GM18870 (cell line): ENCODE results near the gene ANKRD33B.

Experiments
- ATAC-seq: cut with Tn5 transposase; IDR thresholded peaks from one replicate; pipeline ENCODE4 v1.9.1; 2021; ENCODE audit warnings: moderate library complexity; ENCODE audit not compliant: unreplicated experiment

Gene ANKRD33B

DNA sequence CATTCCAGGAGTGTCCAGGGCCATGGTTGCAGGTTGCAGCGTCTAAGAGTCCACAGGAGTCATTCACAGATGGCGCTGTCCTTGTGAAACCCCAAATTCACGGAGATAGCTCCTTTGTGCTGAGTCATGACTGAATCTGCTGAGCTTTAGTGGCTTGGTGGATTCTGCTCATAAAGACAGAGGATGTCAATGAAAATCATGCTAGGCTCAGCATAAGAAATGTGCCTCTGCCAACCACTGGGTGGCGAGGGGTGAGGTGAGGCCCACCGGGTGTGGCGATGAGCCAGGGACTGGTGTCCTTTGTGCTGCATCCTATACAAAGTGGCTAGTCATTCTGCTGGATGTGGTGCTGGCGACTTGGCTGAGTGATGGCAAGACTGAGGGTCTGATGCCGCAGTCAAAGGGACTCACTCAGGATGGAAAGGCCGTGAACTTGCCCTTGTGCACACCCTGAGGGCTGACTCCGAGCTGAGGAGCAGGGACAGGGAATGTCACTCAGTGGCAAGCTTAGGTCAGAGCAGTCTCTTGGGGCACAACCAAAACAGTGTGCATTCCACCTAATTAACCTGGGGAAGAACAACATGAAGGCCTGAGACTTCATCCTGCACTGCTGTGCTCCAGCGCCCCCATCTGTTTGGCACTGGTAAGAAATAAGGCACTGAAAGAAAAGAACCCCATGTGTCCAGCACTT lies 125.7 kb downstream of the ANKRD33B start:
- no peak for ATAC-seq

DNA sequence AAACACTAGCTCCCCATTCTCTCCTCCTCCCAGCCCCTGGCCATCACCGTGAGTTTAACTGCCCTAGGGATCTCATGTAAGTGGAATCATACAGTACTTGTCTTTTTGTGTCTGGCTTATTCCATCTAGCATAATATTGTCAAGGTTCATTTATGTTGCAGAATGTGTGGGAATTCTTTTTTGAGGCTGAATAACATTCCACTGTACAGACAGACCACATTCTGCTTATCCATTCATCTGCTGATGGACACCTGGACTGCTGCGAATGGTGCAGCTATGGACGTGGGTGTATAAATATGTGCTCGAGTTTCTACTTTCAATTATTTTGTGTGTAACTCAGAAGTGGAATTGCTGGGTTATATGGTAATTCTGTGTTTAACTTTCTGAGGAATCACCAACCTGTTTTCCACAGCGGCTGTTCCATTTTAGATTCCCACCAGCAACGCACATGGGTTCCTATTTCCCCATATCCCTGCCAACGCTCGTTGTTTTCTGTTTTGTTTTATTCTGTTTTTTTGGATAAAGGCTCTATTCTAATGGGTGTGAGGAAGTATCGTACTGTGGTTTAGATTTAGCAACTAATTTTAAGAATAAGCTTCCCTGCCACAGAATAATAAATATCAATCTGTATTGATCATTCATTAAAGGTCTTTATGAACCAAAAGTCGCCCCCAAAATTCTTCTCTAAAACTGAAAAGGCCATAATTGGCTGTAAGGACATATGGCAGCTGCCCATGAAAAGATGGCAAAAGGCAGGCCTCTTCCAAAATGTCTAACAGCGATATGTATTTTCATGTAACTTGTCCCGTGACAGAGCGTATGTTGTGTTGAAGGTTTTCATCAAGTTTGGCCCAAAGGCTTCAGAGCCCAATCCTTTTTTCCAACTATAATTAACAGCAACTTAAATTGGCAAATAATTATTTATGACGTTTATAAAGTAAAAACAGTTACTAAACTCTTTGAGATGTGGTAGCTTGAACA lies 126.9 kb downstream of the ANKRD33B start:
- ATAC-seq = no peak

DNA sequence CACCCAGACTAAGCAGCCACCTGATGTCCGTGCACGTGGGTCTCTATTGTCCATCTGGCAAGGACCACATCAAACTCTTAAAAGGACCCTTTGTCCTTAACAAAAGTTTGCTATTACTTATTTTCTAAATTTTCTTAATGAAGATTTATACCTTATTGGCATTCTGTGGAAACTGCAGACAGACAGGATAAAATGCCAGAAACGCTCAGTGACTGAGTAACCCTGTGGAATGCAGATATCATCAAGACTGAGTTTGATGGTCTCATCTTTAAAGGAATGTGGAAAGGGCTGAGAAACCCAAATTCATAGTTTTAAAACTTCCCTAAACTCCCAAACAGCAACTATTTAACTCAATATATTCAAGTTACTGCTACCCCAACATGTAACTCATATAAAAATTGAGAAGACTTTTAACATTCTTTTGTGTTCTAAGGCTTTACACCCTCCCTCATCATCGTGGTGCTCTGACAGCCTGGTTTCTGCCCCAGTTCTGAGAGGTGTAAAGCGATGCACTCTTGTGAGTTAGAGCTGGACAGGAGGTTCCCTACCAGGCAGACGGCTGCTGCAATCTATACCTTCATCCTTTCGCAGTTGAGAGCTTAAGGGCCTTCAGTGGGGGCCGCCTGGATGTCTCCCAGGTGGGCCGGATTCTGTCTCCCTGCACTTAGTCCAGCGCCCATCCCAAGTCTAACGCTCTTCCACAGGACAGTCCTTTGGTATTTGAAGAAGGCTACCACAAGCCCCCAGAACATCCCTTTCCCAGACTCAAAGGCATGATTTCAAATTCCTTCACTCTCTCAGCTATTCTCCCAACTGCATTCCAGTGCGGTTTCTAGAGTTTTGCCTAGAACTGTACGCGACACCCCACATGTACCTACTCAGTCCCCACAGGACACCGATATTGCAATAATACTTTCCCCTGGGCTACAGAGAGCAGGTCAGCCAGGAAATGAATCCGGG lies 128.2 kb downstream of the ANKRD33B start:
- ATAC-seq = no peak

DNA sequence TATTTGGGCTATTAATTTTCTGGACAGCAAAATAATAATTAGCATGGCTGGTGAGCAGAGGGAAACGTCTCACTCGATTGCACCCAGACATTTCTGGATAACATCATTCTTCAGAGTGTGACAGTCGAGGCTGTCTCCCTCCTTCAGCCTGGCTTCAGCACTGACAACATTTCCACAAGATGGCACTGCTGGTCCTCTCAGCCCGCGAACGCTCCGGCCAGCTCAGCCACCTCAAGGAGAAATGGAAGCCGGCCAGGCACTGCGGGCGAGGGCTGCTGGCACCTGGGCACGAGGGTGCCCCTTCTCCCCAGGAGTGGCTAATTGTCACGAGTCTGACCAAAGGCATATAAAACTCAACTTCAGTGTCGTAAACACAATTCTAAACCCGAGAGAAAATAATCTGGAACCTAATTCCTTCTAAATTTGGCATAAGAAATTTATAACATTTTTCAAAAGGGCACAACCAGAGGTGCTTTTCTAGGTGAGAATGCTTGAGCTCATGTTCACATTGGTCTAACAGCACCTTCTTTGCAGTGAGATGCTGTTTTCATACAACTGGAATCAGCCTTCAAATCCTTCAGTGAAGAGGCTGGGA lies 131.3 kb downstream of the ANKRD33B start:
- ATAC-seq = peak; percentile 33

- no peak for ATAC-seq
These were observed 132.1 kb downstream of the ANKRD33B start for GRCh38 chr5:10695759-10696543.

DNA sequence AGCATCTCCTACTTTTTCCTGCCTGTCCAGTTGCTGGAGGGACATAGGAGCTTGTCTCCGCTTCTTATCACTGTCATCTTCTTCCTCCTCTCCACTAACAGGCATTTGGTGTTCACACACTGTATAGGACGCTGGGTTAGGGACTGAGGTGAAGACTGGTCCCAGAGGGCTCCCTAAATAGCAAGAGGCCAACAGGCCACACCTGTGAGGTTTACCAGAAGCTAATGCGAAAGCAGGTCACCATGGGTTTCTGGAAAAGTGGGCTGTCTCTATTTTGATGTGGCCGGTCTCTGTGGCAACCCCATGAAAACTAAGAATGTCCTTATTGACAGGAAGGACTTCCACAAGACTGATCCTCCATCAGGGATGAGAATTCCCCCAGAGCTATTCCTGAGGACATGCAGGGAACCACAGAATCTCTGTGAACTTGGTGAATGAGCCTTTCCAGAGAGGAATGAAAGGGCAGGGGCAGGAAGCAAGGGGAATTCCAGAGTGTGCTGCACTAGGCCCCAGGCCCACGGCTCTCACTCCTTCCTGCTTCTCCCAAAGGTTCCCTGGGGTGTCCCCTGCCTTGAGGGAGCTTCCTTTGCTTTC lies 135.5 kb downstream of the ANKRD33B start:
- ATAC-seq = peak; percentile 39

DNA sequence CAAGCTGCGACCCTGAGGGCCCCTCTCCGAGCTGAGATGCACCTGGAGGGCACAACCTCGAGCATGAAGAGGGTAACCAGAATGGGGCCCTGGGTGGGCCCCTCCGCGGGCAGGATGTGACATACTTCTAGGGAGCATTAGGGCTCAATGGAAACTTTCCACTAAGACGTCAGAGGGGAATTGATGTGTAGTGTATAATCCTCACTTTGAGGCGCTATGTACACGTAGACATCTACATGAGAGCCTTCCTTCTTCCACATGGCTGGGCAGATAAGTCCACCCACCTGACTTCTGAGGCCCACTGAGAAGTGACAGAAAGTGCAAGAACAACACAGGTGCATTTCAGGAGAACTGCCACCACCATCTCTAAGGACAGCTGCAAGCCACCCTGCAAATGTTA lies 136.1 kb downstream of the ANKRD33B start:
- ATAC-seq = peak; percentile 64

DNA sequence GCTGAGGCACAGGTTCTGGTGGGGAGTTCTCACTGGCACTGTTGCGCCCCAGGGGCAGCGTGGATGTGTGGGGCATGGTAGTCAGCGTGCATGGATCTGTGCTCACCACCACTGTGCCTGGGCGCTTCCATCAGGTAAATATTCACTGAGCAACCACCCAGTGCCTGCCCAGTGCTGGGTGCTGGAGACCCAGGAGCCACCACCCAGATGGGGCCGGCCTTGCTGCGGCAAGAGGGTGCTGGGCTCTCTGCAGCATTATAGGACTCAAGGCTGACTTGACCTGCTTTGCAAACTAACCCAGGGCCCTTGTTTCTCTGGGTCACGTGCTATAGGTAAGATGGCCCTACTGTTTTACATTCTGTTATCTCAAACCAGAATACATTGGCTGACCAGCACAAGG lies 136.6 kb downstream of the ANKRD33B start:
- ATAC-seq = no peak

- ATAC-seq = no peak
These were observed 137.7 kb downstream of the ANKRD33B start for GRCh38 chr5:10701567-10702039.

- no peak for ATAC-seq
These were observed 138.3 kb downstream of the ANKRD33B start for GRCh38 chr5:10702040-10702629.

DNA sequence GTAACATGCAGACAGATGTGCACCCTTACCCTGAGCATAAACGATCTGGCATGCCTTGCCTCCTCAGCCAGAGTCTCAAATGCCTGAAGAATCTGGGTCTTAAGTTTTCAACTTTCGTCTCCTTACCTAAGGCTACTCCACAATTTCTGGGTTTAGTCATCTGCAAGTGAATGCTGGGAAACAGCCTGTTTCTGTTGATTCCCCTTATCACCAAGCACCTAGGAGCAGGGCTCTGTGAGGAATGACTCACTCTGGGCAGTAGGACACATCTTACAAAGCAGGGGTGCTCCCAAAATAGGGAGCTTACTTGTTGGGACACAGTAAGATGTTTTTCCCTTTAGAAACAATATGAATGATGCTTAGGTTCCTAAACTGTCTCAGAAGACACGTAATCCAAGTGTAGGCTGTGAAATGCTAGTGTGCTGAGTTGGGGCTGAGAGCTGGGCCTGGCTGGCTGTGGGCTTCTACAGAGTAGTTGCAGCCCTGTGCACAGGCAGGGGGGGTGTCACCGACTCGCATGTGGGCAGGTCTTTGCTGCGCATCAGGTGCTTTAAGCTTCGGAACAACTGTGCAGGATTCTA lies 139.1 kb downstream of the ANKRD33B start:
- ATAC-seq = no peak

GRCh38 chr5:10703676-10704075 lies 139.8 kb downstream of the ANKRD33B start:
- ATAC-seq = no peak

GRCh38 chr5:10704949-10705621 lies 141.2 kb downstream of the ANKRD33B start:
- peak; percentile 37 for ATAC-seq

GRCh38 chr5:10705747-10706146 lies 141.9 kb downstream of the ANKRD33B start:
- no peak for ATAC-seq

DNA sequence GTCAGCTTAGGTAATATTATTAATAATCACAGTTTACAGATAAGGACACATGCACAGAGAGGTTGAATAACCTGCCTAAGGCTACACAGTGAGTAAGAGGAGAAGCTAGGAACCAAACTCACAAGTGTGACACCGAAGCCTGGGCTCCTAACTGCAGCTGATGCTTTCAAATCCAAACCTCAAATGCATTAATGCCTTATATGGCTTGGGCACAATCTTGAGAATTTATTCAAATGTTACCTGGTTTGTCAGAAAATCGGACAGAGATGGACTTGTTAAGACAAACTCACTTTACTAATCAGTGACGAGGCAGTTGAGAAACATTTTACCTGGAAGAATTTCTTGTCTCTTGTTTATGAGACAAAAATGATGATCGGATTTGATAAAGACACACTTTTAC lies 142.5 kb downstream of the ANKRD33B start:
- ATAC-seq = no peak
